Stimulated activated effector memory CD8-positive, alpha-beta T cell treated with anti-CD3 and anti-CD28 coated beads, Interleukin-12 subunit alpha, Interleukin-12 subunit beta, amount 100 ng/mL, for 72 hours (primary cell): ENCODE measurements around the gene UTF1.

ENCODE experiments used
- ATAC-seq: fragments of 150-1000 bp; cut with Tn5 transposase; 2 replicates; pipeline ENCODE4 v1.10.0; 2021
- DNase-seq, 2 donors: peaks; one replicate each; pipeline ENCODE4 v3.0.0; 2021 to 2022; ENCODE audit warnings: low spot score in 2 of 2
- H3K27ac Mint-ChIP-seq: one replicate; pipeline ENCODE4 v1.8.0; 2022; ENCODE audit warnings: mild to moderate bottlenecking, mixed read lengths
- H3K36me3 Mint-ChIP-seq: one replicate; pipeline ENCODE4 v1.8.0; 2022; ENCODE audit warnings: mild to moderate bottlenecking, mixed read lengths
- H3K4me1 Mint-ChIP-seq: one replicate; pipeline ENCODE4 v1.8.0; 2022; ENCODE audit warnings: mixed read lengths
- H3K4me3 Mint-ChIP-seq: one replicate; pipeline ENCODE4 v1.8.0; 2022; ENCODE audit warnings: mild to moderate bottlenecking, mixed read lengths
- H3K9me3 Mint-ChIP-seq: one replicate; pipeline ENCODE4 v1.8.0; 2022; ENCODE audit warnings: mixed read lengths

The UTF1 gene, protein sequence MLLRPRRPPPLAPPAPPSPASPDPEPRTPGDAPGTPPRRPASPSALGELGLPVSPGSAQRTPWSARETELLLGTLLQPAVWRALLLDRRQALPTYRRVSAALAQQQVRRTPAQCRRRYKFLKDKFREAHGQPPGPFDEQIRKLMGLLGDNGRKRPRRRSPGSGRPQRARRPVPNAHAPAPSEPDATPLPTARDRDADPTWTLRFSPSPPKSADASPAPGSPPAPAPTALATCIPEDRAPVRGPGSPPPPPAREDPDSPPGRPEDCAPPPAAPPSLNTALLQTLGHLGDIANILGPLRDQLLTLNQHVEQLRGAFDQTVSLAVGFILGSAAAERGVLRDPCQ

DNA sequence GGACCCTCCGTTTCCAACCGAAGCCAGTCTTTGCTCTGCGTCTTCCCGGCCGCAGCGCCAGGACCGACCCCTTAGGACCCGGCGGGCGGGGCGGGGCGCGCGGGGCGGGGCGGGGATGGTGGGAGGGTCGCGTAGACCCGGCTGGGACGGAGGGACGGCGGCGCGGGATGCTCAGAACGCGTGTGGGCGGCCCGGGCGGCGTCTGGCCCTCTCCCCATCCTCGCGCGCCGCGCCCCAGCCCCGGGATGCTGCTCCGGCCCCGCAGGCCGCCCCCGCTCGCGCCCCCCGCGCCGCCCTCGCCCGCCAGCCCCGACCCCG, at the start of gene UTF1:
UTF1 (plus strand) TSS at position 174 of the 318 bp plus-strand sequence; CDS start at position 246, 72 bp downstream.
- DNase-seq (no peak), ATAC-seq (no peak)
- H3K27ac Mint-ChIP-seq: no peak within 1 kb of the TSS
- peaks cover 26% of the 10 kb centered on the region for H3K4me1 Mint-ChIP-seq
- no peaks in the 10 kb centered on the region for H3K9me3 Mint-ChIP-seq
- H3K4me3 Mint-ChIP-seq: peak within 1 kb of the TSS; percentile 49
- H3K36me3 Mint-ChIP-seq: no peaks in the 10 kb centered on the region

DNA sequence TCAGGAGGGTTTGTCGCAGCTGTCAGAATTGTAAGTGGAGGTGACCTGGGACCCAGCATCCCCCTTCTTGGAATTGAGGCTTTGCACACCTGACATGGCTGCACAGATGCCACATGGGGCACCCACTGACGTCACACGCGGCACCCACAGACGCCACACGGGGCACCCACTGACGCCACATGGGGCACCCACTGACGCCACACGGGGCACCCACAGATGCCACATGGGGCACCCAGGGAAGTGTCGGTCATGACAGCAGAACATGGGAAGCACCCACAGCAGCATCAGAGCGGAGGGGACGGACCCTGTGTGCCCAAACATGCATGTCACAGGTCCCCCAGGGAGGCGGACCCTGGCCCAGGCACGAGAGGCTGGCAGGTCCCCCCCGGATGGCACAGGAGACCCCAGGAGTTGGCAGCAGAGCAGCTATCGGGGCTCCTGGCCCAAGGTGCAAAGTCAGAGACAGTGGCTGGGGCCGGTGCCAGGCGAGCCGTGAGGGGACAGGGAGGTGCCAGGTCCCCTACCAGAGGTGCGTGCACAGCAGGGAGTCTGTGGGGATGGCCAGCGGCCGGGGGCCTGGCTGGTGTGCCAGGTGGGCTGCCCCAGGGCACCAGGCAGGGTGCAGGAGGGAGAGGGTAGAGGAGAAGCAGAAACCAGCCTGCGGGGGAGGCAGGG, 48.9 kb upstream of the UTF1 start:
- peaks cover 11% of the 10 kb centered on the region for H3K4me1 Mint-ChIP-seq
- H3K4me3 Mint-ChIP-seq: no peak overlapping the region
- no peaks in the 10 kb centered on the region for H3K36me3 Mint-ChIP-seq
- H3K27ac Mint-ChIP-seq: no peak overlapping the region
- peaks cover 6% of the 10 kb centered on the region for H3K9me3 Mint-ChIP-seq
- ATAC-seq (no peak), DNase-seq (no peak)

DNA sequence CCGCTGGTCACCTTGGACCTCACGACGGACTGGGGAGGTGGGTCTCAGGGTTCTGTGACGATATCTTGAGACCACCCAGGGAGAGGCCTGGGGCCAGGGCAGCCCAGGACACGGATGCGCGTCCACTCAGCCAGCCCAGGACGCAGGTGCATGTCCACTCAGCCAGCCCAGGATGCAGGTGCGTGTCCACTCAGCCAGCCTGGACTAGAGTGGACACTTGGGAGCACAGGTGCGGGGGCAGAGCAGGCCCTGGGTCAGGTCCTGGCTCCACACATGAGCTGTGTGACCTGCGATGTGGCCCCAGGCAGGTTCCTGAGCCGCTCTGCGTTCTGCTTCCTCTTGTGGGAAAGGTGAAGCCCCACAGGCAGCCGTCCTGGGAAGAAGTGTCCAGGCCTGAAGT, 47.8 kb upstream of the UTF1 start:
- peaks cover 6% of the 10 kb centered on the region for H3K4me1 Mint-ChIP-seq
- H3K27ac Mint-ChIP-seq: no peak overlapping the region

DNA sequence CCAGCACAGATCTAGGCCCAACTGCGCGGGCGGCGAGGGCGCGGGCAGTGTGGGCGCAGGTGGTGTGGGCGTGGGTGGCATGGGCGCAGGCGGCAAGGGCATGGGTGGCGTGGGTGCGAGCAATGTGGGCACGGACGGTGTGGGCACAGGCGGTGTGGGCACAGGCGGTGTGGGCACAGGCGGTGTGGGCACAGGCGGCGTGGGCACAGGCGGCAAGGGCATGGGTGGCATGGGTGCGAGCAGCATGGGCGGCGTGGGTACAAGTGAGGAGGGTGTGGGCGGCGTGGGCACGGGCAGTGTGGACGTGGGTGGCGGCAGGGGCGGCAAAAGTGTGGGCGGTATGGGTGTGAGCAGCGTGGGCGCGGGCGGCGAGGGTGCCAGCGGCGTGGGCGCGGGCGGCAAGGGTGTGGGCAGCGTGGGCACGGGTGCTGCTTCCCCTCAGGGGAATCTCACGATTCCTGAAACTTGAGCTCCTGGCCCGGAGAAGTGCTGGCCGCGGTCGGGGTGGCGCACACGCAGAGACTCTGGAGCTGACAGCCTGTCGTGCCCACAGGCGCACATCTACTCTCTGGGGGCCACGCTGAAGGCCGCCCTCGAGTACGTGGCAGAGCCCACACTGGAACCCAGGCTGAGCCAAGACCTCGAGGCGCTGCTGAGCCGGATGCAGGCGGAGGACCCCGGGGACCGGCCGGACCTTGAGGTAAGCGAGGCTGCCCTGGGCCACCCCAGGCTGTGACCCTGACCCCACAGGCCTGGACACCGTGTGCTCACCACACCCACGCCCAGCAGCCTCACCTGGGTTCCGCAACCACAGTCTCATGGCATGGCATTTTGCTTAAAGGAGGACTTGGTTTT, 47.0 kb upstream of the UTF1 start:
- Mint-ChIP-seq H3K4me1 (no peaks in the 10 kb centered on the region), H3K4me3 (no peak overlapping the region), H3K27ac (no peak overlapping the region), H3K9me3 (no peaks in the 10 kb centered on the region), H3K36me3 (no peaks in the 10 kb centered on the region)
- ATAC-seq (no peak), DNase-seq (no peak)

More for the DNA sequence above, 47.8 kb upstream of the UTF1 start:
- no peak for DNase-seq
- Mint-ChIP-seq H3K4me3 (no peak overlapping the region), H3K36me3 (no peaks in the 10 kb centered on the region), H3K9me3 (peaks cover 4% of the 10 kb centered on the region)
- no peak for ATAC-seq

DNA sequence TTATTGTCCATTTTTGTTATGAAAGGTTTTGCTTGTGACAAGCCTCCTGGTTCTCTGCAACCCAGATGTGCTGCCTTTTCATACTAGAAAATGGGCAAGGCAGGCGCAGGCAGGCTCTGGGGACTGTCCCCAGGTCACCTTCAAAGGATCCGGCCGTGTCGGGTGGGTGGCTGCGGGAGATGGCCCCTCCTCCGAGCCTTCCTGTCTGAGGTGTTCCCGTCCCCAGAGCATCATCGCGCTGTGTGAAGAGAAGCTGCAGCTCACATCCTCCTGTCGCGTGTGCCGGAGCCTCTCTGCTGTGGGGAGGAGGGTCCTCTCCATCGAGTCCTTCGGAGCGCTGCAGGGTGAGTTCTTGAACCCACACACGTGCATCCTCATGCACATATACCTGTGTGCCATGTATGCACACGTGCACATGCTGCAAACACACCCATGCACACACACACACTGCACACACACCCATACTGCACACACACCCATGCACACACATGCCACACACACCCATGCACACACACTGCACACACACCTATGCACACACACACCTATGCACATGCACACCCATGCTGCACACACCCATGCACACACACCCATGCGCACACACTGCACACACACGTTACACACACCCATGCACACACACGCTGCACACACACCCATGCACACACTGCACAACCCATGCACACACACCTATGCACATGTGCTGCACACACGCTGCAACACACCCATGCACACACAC, 46.2 kb upstream of the UTF1 start:
- Mint-ChIP-seq H3K9me3 (no peaks in the 10 kb centered on the region), H3K4me1 (no peaks in the 10 kb centered on the region), H3K36me3 (no peaks in the 10 kb centered on the region), H3K27ac (no peak overlapping the region), H3K4me3 (no peak overlapping the region)
- DNase-seq (no peak), ATAC-seq (no peak)

DNA sequence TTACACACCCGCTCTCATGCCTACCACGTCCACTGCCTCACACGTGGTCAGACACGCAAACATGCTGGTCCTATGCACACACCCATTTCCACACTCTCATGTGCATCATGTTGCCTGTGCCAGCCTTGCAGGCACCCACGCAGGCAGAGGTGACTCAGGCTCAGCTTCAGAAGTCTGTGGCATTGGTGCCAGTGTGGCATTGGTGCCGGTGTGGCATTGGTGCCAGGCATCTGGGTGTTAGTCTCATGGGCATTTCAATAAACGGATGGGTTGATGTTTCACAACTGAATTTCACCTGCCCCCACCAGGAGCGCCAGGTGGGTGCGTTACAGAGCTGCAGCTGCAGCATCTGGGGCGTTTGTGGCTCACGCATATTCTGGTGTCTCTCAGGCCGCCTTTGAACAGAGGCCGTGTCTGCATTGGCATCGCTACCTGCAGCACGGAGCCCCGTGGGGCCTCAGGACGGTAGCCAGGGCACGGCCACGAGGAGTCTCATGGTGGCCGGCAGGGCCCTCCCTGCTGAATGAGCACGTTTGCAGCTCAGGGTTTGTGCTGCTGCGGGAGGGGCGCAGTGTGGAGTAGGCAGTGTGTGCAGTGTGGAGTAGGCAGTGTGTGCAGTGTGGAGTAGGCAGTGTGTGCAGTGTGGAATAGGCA, 45.3 kb upstream of the UTF1 start:
- Mint-ChIP-seq H3K36me3 (no peaks in the 10 kb centered on the region), H3K27ac (no peak overlapping the region), H3K9me3 (no peaks in the 10 kb centered on the region), H3K4me1 (no peaks in the 10 kb centered on the region), H3K4me3 (no peak overlapping the region)
- ATAC-seq: no peak
- DNase-seq: no peak

DNA sequence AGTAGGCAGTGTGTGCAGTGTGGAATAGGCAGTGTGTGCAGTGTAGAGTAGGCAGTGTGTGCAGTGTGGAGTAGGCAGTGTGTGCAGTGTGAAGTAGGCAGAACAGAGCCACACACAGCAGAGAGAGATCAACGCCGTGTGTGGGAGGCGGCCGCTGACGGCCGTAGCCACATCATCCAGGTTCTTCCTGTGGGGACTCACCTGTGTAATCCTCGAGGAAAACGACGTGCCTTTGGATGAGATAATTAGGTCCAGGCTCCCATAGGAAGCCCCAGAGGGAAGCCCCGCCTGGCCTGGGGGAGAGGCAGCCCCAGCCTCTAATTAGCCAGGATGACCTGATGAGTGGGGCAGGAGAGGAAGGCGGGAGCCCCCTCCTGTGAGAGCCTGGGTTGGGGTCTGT, 44.6 kb upstream of the UTF1 start:
- Mint-ChIP-seq H3K4me3 (no peak overlapping the region), H3K27ac (no peak overlapping the region)
- no peak for DNase-seq

DNA sequence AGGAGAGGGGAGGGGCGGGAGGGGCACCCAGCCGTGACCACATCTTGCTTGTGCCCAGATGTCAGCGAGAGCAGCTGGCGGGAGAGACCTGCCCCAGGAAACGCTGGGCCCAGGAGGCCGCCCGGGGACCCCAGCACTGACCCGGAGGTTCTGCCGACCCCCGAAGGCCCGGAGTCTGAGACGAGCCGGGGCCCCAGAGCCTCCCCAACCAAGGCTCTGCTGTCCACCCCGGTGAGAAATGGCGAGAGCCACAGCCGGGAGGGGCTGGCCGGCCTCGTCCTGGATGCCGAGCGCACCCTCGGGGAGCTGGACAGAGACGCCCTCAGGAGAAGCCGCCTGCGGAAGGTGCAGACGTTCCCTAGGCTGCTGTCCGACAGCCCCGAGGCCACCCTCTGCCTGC, 44.1 kb upstream of the UTF1 start:
- no peak for ATAC-seq
- Mint-ChIP-seq H3K36me3 (no peaks in the 10 kb centered on the region), H3K27ac (no peak overlapping the region), H3K9me3 (no peaks in the 10 kb centered on the region), H3K4me1 (no peaks in the 10 kb centered on the region), H3K4me3 (no peak overlapping the region)
- DNase-seq: no peak

More for the DNA sequence above, 44.6 kb upstream of the UTF1 start:
- no peak for ATAC-seq
- H3K36me3 Mint-ChIP-seq: no peaks in the 10 kb centered on the region
- H3K9me3 Mint-ChIP-seq: no peaks in the 10 kb centered on the region
- no peaks in the 10 kb centered on the region for H3K4me1 Mint-ChIP-seq

DNA sequence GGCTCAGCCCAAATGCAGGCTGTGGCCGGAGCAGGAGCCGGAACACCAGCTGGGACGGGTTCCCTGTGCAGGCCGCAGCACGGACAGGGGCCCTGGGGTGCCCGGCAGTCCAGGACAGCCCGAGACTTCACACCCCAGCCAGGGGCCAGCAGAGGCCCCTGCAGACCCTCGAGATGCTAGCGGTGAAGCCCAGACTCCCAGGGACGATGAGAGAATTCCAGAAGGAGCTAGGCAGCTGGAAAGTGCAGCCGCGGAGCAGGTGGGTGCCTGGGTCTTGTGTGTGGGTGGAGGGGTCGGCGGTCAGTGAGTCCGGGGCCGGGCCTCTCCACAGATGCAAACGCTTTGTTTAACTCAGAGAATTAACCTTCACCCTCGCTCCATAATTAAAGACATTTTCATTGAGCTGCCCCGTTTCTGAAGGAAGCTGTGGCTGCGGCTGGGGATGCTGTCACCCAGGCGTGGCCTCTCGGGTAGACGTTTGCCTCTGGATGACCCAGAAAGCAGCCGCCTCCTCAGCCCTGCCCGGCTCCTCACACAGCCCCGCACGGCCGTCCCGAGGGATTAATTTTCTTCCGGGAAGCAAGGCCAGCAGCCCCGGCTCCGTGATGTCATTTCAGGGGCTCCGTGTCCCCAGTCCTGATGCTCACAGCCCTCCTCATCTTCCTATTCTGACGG, 43.5 kb upstream of the UTF1 start:
- DNase-seq (no peak), ATAC-seq (no peak)
- Mint-ChIP-seq H3K4me1 (no peaks in the 10 kb centered on the region), H3K27ac (no peak overlapping the region), H3K9me3 (no peaks in the 10 kb centered on the region), H3K36me3 (no peaks in the 10 kb centered on the region), H3K4me3 (no peak overlapping the region)

DNA sequence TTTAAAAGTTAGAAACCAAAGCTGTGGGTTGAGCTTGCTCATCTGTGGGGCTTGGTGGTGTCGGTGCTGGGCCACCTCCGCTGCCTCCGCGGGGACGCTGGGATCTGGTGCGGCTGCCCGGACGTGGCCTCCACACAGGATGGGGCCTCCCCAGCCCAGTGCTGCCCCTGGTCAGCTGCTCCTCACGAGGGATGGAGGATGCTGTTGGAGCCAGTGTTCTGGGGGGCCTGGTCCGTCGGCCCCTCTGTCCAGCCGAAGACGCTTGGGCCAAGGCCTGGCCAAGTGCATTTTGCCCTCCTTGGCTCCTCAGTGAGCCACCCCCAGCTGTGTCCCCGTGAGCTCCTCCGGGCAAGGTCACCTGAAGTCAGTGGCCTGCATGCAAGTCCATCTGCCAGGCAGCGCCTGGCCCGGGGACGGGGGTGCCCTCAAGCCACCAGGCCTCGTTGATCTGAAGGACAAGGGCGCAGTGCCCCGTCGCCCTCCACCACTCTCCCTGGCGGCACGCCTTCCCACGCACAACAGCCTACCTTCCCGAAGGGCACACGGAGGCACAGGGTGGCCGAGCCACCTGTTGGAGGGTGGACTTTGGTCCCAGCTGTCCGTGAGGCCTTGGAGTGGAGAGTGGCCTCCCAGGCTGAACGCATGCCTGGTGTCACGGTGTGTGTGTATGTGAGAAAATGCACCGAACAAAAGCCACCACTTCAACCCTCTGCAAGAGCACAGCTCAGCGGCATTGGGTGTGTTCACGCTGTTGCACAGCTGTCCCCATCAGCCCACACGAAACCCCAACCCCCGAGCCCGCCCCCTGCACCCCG, 42.7 kb upstream of the UTF1 start:
- no peak for ATAC-seq

DNA sequence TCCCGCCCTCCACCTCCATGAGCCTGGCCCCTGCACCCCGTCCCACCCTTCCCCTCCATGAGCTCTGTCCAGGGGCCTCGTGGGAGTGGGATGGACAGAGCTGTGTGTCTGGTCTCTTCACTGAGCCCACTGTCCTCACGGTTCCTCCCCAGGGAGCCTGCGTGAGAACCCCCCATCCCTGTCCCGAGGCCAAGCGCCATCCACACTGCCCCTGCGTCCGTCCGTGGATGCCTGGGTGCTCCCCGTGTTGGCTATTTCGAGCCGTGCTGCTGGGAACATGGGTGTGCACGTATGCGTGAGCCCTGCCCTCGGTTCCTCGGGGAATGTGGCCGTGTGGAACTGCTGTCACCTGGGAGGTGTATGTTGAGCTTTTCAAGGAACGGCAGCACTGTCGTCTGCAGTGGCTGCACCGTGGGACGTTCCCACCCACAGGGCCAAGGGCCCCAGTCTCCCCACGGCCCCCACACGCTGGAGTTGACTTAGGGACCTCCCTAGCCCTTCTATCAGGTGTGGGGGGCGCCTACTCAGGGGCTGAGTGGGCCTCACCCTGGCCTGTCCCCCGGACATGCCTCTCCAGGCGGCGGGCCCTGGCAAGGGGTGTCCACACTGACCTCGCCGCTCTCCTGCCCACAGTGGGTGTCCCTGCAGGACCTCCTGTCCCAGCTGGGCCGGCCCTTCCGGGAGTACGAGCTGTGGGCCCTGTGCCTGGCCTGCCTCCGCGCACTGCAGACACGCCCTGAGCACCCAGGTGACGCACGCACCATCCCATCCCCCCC, 41.9 kb upstream of the UTF1 start:
- ATAC-seq (no peak), DNase-seq (no peak)
- Mint-ChIP-seq H3K36me3 (no peaks in the 10 kb centered on the region), H3K9me3 (peaks cover 2% of the 10 kb centered on the region), H3K4me3 (no peak overlapping the region), H3K27ac (no peak overlapping the region), H3K4me1 (no peaks in the 10 kb centered on the region)

More for the DNA sequence above, 42.7 kb upstream of the UTF1 start:
- Mint-ChIP-seq H3K4me3 (no peak overlapping the region), H3K36me3 (no peaks in the 10 kb centered on the region), H3K4me1 (no peaks in the 10 kb centered on the region), H3K27ac (no peak overlapping the region), H3K9me3 (peaks cover 2% of the 10 kb centered on the region)
- DNase-seq: no peak

DNA sequence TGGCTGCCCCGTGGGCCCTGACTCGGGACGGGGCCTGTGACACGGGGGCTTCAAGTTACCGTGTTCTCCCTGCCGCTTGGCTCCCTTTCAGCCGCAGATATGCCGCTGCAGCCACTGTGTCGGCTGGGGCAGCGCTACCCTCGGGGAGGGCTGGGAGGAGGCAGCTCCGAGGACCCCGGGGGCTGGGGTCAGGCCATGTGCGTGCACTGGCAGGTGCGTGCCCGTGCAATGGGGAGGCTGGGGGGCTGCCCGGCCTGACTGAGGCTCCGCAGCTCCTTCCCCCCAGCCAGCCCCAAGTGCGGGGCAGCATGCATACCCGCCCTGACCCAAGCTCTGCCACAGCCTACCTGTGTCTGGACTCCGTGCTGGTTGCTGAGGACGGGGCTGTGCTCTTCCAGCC, 40.8 kb upstream of the UTF1 start:
- no peak overlapping the region for H3K27ac Mint-ChIP-seq
- peaks cover 2% of the 10 kb centered on the region for H3K9me3 Mint-ChIP-seq
- no peak for ATAC-seq
- H3K4me1 Mint-ChIP-seq: no peaks in the 10 kb centered on the region
- no peak overlapping the region for H3K4me3 Mint-ChIP-seq
- no peak for DNase-seq
- no peaks in the 10 kb centered on the region for H3K36me3 Mint-ChIP-seq

DNA sequence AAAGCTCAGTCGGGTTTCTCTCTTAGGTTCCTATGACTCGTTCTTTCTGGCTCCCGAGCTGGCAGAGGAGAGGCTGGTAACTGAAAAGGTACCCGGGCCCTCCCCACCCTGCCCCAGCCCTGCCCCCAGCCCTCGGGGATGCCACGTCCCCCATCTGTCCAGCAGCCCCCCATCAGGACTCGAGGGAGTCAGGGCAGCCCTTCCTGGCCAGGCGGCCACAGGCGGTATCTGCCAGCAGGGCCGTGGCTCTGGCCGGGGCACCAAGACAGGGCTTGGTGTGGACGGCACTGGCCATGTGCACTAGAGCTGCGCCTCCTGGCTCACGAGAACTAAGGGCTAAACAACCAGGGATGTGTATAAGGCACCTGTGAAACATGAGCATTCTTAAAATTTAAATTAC, 40.3 kb upstream of the UTF1 start:
- H3K36me3 Mint-ChIP-seq: no peaks in the 10 kb centered on the region
- ATAC-seq: no peak
- peaks cover 2% of the 10 kb centered on the region for H3K9me3 Mint-ChIP-seq
- no peak overlapping the region for H3K4me3 Mint-ChIP-seq
- H3K4me1 Mint-ChIP-seq: no peaks in the 10 kb centered on the region
- no peak overlapping the region for H3K27ac Mint-ChIP-seq
- no peak for DNase-seq
